HepG2 (cell line): ENCODE measurements around the gene ATP7B.

Experiments used
- EZH2 ChIP-seq: conservative IDR thresholded peaks from 2 replicates; pipeline ENCODE4 v1.6.1; 2012; ENCODE audit warnings: mild to moderate bottlenecking, low read depth, low read length, moderate library complexity
- HMG20B ChIP-seq: conservative IDR thresholded peaks from 2 replicates; pipeline ENCODE4 v1.6.1; 2016; ENCODE audit warnings: missing genetic modification reagents, missing compliant biosample characterization
- MTF1 ChIP-seq: sonication (generic); formaldehyde crosslinking; IDR thresholded peaks from 2 replicates; pipeline ENCODE4 v1.5.0; 2020; ENCODE audit warnings: missing genetic modification reagents
- SIN3A ChIP-seq: IDR thresholded peaks from 2 replicates; pipeline ENCODE4 v1.6.1; 2011; ENCODE audit warnings: low read depth, mild to moderate bottlenecking, control low read depth, low read length, borderline replicate concordance
- ZBTB10 ChIP-seq: sonication (generic); formaldehyde crosslinking; IDR thresholded peaks from 2 replicates; pipeline ENCODE4 v1.4.0; 2020; ENCODE audit warnings: missing genetic modification reagents, borderline replicate concordance
- ZNF225 ChIP-seq: sonication (generic); formaldehyde crosslinking; IDR thresholded peaks from 2 replicates; pipeline ENCODE4 v1.4.0; 2020; ENCODE audit warnings: mild to moderate bottlenecking, missing genetic modification reagents
- ZZZ3 ChIP-seq: sonication (generic); formaldehyde crosslinking; IDR thresholded peaks from 2 replicates; pipeline ENCODE4 v1.4.0; 2020; ENCODE audit warnings: missing genetic modification reagents, mild to moderate bottlenecking, borderline replicate concordance

- TF ChIP-seq ZBTB10 = no peak
- no peak for TF ChIP-seq SIN3A
- no peak for TF ChIP-seq ZZZ3 (CRISPR knock-in tag)
- no peak for TF ChIP-seq HMG20B (CRISPR knock-in tag)
- no peak for TF ChIP-seq EZH2
- TF ChIP-seq MTF1 (CRISPR knock-in tag) = no peak
- TF ChIP-seq ZNF225 (CRISPR knock-in tag) = no peak
Observed at GRCh38 chr13:51923983-51924539, 87.2 kb downstream of the ATP7B start.
